ENCODE measurements around the gene SLC2A4RG.

DNA sequence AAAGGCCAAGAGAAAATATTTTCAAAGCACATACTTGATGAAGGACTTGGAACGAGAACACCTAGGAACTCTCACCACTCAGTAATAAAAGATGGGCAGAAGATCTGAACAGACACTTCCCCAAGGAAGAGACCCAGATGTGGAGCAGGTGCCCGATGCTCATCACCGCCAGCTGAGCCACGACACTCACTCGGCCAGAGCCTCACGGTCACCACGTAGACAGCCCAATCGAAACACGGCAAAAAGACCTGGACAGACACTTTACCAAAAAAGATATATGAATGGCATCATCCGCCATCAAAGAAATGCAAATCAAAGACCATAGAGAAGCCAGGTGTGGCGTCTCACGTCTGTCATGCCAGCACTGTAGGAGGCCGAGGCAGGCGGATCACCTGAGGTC lies 41.6 kb downstream of the SLC2A4RG start:
- TF ChIP-seq, protein P1, sequence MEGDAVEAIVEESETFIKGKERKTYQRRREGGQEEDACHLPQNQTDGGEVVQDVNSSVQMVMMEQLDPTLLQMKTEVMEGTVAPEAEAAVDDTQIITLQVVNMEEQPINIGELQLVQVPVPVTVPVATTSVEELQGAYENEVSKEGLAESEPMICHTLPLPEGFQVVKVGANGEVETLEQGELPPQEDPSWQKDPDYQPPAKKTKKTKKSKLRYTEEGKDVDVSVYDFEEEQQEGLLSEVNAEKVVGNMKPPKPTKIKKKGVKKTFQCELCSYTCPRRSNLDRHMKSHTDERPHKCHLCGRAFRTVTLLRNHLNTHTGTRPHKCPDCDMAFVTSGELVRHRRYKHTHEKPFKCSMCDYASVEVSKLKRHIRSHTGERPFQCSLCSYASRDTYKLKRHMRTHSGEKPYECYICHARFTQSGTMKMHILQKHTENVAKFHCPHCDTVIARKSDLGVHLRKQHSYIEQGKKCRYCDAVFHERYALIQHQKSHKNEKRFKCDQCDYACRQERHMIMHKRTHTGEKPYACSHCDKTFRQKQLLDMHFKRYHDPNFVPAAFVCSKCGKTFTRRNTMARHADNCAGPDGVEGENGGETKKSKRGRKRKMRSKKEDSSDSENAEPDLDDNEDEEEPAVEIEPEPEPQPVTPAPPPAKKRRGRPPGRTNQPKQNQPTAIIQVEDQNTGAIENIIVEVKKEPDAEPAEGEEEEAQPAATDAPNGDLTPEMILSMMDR (IDR thresholded peaks at IDR 0.05): no peak
- TF ChIP-seq POLR2A (IDR thresholded peaks at IDR 0.05): no peak
